Body of pancreas (tissue), 4 donors: Measurements from ENCODE around the gene MBIP. TPM values are rescaled to one million over a fixed set of nuclear protein-coding genes. Genes with fewer than 3 reads are reported as not detected.

Experiments
- ATAC-seq: fragments of 150-250 bp; one replicate; pipeline ENCODE4 v1.9.1; 2016
- DNase-seq, 4 donors: peaks; one replicate each; pipeline ENCODE4 v3.0.0-alpha.2; 2019
- H3K27ac ChIP-seq, 4 donors: fragments of 200-600 bp; sonication (generic); 1 replicate in 3 of 4; 2 replicates in 1 of 4; pipeline versions ENCODE4 v1.5.1 to v1.6.1; 2016 to 2019; ENCODE audit warnings: mild to moderate bottlenecking in 1 of 4, mixed read lengths in 1 of 4, moderate library complexity in 1 of 4
- H3K27me3 ChIP-seq, 2 donors: fragments of 200-600 bp; sonication (generic); one replicate each; pipeline ENCODE4 v1.6.0; 2016; ENCODE audit warnings: mild to moderate bottlenecking in 1 of 2
- H3K36me3 ChIP-seq, 2 donors: fragments of 200-600 bp; sonication (generic); replicated peaks in 1 of 2; 2 replicates each; pipeline ENCODE4 v1.5.1; 2016; ENCODE audit warnings: low read depth in 2 of 2; ENCODE audit not compliant: insufficient read depth in 1 of 2
- H3K4me1 ChIP-seq: fragments of 200-600 bp; sonication (generic); one replicate; pipeline ENCODE4 v1.6.0; 2016
- H3K4me3 ChIP-seq, 2 donors: fragments of 200-600 bp; sonication (generic); 1 replicate in 1 of 2; 2 replicates in 1 of 2; pipeline ENCODE4 v1.5.1; 2016 to 2019
- H3K9me3 ChIP-seq, 3 donors: fragments of 200-600 bp; sonication (generic); 1 replicate in 2 of 3; 2 replicates in 1 of 3; pipeline ENCODE4 v1.5.1; 2016
- CTCF ChIP-seq, 7 experiments: fragments of 450-650 bp in 4 of 7; fragments of 200-600 bp in 3 of 7; sonication (generic) in 3 of 7; IDR thresholded peaks; one replicate each; pipeline ENCODE4 v1.5.1; 2016 to 2019; ENCODE audit warnings: antibody characterized with exemption in 7 of 7
- POLR2A ChIP-seq, 3 donors: fragments of 450-650 bp; IDR thresholded peaks; one replicate each; pipeline ENCODE4 v1.6.1; 2016; ENCODE audit warnings: antibody characterized with exemption in 3 of 3, mild to moderate bottlenecking in 2 of 3
- WGBS, 2 donors: methylation state at CpG; one replicate each; pipeline ENCODE4 v1.1.5; 2017; 5-methylcytosine and 5-hydroxymethylcytosine counted together
- intact Hi-C: fragments of 100-400 bp; cut with DNase I; formaldehyde crosslinking; loops from one replicate; pipeline ENCODE4 v1.15.1; 2023
- total RNA-seq, 2 donors: library from RNA; depleted of rRNA; stranded (reverse); fragments of >200 nt; gene quantifications; one replicate each; pipeline ENCODE4 v1.1.0, GENCODE V29; 2016

Gene MBIP
- total RNA-seq, 2 donors from 2014 or later: 5.6 to 9.9 TPM

GRCh38 chr14:36295642-36296627 is 24.5 kb downstream of the MBIP start:
- DNase-seq (no peak), ATAC-seq (no peak)
- Histone ChIP-seq H3K4me1 (no peaks in the 10 kb centered on the region), H3K27me3 (no peaks in the 10 kb centered on the region), H3K27ac (no peak overlapping the region), H3K36me3 (peaks cover 6 to 12% of the 10 kb centered on the region in 2 donors), H3K4me3 (no peak overlapping the region), H3K9me3 (no peaks in the 10 kb centered on the region)
- intact Hi-C loops: no loop called here
- TF ChIP-seq CTCF (IDR thresholded peaks at IDR 0.05) (no peak), POLR2A (IDR thresholded peaks at IDR 0.05) (no peak)
- 58 to 60% methylated on average over 4 of the region's 4 CpGs for WGBS, 2 donors

- no peaks in the 10 kb centered on the region for H3K4me1 ChIP-seq
- no peaks in the 10 kb centered on the region for H3K27me3 ChIP-seq
- TF ChIP-seq POLR2A (IDR thresholded peaks at IDR 0.05): no peak
- no peak for TF ChIP-seq CTCF (IDR thresholded peaks at IDR 0.05)
- H3K36me3 ChIP-seq: peaks cover 6 to 12% of the 10 kb centered on the region in 2 donors
- H3K4me3 ChIP-seq: no peak overlapping the region
- 94 to 97% methylated on average over 4 of the region's 4 CpGs for WGBS, 2 donors
- intact Hi-C loops: no loop called here
- DNase-seq (no peak), ATAC-seq (no peak)
- H3K27ac ChIP-seq: no peak overlapping the region
- no peaks in the 10 kb centered on the region for H3K9me3 ChIP-seq
These were observed 25.9 kb downstream of the MBIP start for GRCh38 chr14:36294543-36294942.

GRCh38 chr14:36293824-36294223 is 26.6 kb downstream of the MBIP start:
- Histone ChIP-seq H3K27ac (no peak overlapping the region), H3K4me1 (no peaks in the 10 kb centered on the region), H3K9me3 (no peaks in the 10 kb centered on the region), H3K4me3 (no peak overlapping the region), H3K36me3 (peaks cover 3 to 12% of the 10 kb centered on the region in 2 donors), H3K27me3 (no peaks in the 10 kb centered on the region)
- WGBS, 2 donors: 0% methylated on average over 1 of the region's 1 CpG
- DNase-seq (peak in 1 of 4 donors; percentile 2), ATAC-seq (no peak)
- TF ChIP-seq CTCF (IDR thresholded peaks at IDR 0.05) (no peak), POLR2A (IDR thresholded peaks at IDR 0.05) (no peak)
- intact Hi-C loops: no loop called here

- H3K9me3 ChIP-seq: no peaks in the 10 kb centered on the region
- ATAC-seq (no peak), DNase-seq (no peak)
- H3K27me3 ChIP-seq: no peaks in the 10 kb centered on the region
- no peak for TF ChIP-seq POLR2A (IDR thresholded peaks at IDR 0.05)
- no peak for TF ChIP-seq CTCF (IDR thresholded peaks at IDR 0.05)
- H3K4me1 ChIP-seq: no peaks in the 10 kb centered on the region
- H3K36me3 ChIP-seq: no peaks in the 10 kb centered on the region
- intact Hi-C loops: no loop called here
- WGBS, 2 donors: 88 to 96% methylated on average over 1 of the region's 1 CpG
- H3K27ac ChIP-seq: no peak overlapping the region
- H3K4me3 ChIP-seq: no peak overlapping the region
These were observed 30.5 kb downstream of the MBIP start for GRCh38 chr14:36289954-36290353.
